ENCODE results near the gene EIF3B.
A peak's percentile ranks its signal among the peaks of the same experiment; 100 is the strongest.
"Not testable (repeated sequence)": the region's sequence is repeated elsewhere in the genome, so short reads cannot be mapped to it uniquely, and the experiment has no call there.

The EIF3B gene

GRCh38 chr7:2354186-2354938 is at the start of gene EIF3B:
EIF3B (plus strand) TSS chr7:2354827; CDS start chr7:2354922, 95 bp downstream.
- DNase-seq = peak; percentile 97

- not testable (repeated sequence) for DNase-seq
Observed at GRCh38 chr7:2305258-2305657, 49.4 kb upstream of the EIF3B start.

GRCh38 chr7:2306688-2307087 is 47.9 kb upstream of the EIF3B start:
- DNase-seq = no peak

- DNase-seq = no peak
Observed at GRCh38 chr7:2307690-2308107, 46.9 kb upstream of the EIF3B start.

GRCh38 chr7:2309889-2310331 is 44.7 kb upstream of the EIF3B start:
- no peak for DNase-seq

- DNase-seq = no peak
Observed at GRCh38 chr7:2312267-2312929, 42.2 kb upstream of the EIF3B start.

- DNase-seq = peak; percentile 51
Observed at GRCh38 chr7:2313450-2314208, 41.0 kb upstream of the EIF3B start.

GRCh38 chr7:2314209-2314955 is 40.2 kb upstream of the EIF3B start, which contains the start of gene SNX8:
SNX8 (minus strand) TSS chr7:2314441; CDS start chr7:2314421, 20 bp downstream.
- peak; percentile 99 for DNase-seq

- DNase-seq = not testable (repeated sequence)
Observed at GRCh38 chr7:2314956-2315530, 39.6 kb upstream of the EIF3B start.

- no peak for DNase-seq
Observed at GRCh38 chr7:2315787-2316186, 38.8 kb upstream of the EIF3B start.

GRCh38 chr7:2316578-2316977 is 38.0 kb upstream of the EIF3B start:
- DNase-seq = no peak

GRCh38 chr7:2317556-2318293 is 36.9 kb upstream of the EIF3B start:
- DNase-seq = no peak

- peak; percentile 78 for DNase-seq
Observed at GRCh38 chr7:2321020-2321419, 33.6 kb upstream of the EIF3B start.

- no peak for DNase-seq
Observed at GRCh38 chr7:2325162-2325561, 29.5 kb upstream of the EIF3B start.

GRCh38 chr7:2326951-2327350 is 27.7 kb upstream of the EIF3B start:
- no peak for DNase-seq

- DNase-seq = no peak
Observed at GRCh38 chr7:2330493-2330892, 24.1 kb upstream of the EIF3B start.

- DNase-seq = no peak
Observed at GRCh38 chr7:2331707-2332106, 22.9 kb upstream of the EIF3B start.

- DNase-seq = not testable (repeated sequence)
Observed at GRCh38 chr7:2332606-2333231, 21.9 kb upstream of the EIF3B start.

- no peak for DNase-seq
Observed at GRCh38 chr7:2336626-2337299, 17.9 kb upstream of the EIF3B start.

GRCh38 chr7:2347351-2348063 is 7.1 kb upstream of the EIF3B start:
- DNase-seq = not testable (repeated sequence)

Measured in NCI-H69 (cell line).